ENCODE data around the gene LRRC66.

The LRRC66 gene

DNA sequence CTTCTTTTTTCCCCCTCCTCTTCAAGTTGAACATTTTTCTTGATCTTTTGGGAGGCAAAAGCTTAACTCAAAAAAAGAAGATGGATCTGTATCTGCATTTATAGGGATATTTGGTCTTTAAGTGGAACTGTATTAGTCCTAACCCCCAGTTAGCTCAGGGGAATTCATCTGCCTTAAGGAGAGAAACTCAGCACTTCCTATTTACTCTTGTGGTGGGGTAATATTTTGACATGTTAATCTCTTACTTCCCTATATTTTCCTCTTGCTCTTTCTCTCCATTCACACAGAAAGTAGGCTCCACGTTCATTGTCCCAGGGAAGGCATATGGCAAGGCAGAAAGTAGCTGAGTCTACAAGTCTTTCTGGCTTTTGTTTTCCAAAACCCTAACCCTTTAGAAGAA lies 5.3 kb downstream of the LRRC66 start:
- no peak overlapping the region for H3K4me3 ChIP-seq (ENCODE audit: low read depth, low read length)
- no peak for DNase-seq (ENCODE audit: low read depth)
- TF ChIP-seq, protein P1, sequence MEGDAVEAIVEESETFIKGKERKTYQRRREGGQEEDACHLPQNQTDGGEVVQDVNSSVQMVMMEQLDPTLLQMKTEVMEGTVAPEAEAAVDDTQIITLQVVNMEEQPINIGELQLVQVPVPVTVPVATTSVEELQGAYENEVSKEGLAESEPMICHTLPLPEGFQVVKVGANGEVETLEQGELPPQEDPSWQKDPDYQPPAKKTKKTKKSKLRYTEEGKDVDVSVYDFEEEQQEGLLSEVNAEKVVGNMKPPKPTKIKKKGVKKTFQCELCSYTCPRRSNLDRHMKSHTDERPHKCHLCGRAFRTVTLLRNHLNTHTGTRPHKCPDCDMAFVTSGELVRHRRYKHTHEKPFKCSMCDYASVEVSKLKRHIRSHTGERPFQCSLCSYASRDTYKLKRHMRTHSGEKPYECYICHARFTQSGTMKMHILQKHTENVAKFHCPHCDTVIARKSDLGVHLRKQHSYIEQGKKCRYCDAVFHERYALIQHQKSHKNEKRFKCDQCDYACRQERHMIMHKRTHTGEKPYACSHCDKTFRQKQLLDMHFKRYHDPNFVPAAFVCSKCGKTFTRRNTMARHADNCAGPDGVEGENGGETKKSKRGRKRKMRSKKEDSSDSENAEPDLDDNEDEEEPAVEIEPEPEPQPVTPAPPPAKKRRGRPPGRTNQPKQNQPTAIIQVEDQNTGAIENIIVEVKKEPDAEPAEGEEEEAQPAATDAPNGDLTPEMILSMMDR (IDR thresholded peaks at IDR 0.05; ENCODE audit: control insufficient read depth, extremely low read depth, insufficient read depth) = no peak

DNA sequence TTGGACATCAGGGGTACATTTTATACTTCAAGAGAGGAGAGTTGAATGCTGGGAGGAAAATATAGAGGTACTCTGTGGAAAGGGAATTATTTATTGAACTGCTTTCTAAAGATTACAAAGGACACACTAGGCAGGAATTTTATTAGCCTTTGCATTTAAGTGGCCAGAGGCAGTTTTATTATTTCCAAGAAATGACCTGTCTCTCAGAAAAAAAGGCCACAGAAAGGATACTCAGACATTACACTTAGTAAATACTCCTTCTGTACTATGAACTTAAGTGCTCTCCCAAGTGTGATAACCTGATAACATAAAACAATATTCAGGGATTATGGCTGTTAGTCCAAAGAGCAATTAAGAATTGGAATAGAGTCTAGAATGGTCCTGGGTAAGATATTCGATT lies 7.5 kb downstream of the LRRC66 start:
- no peak for DNase-seq (ENCODE audit: low read depth)
- TF ChIP-seq, protein P1 (IDR thresholded peaks at IDR 0.05; ENCODE audit: control insufficient read depth, extremely low read depth, insufficient read depth) = no peak
- H3K4me3 ChIP-seq (ENCODE audit: low read depth, low read length) = no peak overlapping the region

DNA sequence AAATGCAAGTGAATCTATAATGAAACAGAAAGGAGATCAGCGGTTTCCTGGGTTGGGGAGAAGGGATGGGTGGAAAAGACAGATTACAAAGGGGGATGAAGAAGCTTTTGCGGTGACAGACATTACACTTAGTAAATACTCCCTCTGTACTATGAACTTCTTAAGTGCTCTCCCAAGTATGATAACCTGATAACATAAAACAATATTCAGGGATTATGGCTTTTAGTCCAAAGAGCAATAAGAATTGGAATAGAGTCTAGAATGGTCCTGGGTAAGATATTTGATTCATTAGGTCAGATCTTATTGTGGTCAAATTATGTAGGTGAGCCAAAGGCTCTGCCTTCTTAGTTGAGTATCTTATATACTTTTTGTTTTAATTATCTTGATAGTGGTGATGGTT lies 9.2 kb downstream of the LRRC66 start:
- DNase-seq (ENCODE audit: low read depth) = no peak
- TF ChIP-seq, protein P1 (IDR thresholded peaks at IDR 0.05; ENCODE audit: control insufficient read depth, extremely low read depth, insufficient read depth) = no peak
- no peak overlapping the region for H3K4me3 ChIP-seq (ENCODE audit: low read depth, low read length)

DNA sequence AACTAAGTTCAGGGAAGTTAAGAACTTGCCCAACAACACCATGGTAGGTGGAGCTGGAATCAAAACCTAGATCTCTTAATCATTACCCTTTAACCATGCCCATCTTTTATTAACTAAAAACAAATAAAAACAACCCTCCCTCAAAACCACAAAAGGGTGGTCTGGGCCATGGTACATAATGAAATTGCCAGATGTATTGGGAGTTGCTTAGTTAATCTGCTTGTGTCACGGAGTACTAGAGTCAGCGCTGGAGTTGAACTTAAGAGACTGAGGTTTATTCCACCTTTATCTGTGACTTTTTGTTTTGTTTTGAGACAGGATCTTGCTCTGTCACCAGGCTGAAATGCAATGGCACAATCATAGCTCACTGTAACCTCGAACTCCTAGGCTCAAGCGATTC lies 13.3 kb downstream of the LRRC66 start:
- TF ChIP-seq, protein P1 (IDR thresholded peaks at IDR 0.05; ENCODE audit: control insufficient read depth, extremely low read depth, insufficient read depth) = no peak

DNA sequence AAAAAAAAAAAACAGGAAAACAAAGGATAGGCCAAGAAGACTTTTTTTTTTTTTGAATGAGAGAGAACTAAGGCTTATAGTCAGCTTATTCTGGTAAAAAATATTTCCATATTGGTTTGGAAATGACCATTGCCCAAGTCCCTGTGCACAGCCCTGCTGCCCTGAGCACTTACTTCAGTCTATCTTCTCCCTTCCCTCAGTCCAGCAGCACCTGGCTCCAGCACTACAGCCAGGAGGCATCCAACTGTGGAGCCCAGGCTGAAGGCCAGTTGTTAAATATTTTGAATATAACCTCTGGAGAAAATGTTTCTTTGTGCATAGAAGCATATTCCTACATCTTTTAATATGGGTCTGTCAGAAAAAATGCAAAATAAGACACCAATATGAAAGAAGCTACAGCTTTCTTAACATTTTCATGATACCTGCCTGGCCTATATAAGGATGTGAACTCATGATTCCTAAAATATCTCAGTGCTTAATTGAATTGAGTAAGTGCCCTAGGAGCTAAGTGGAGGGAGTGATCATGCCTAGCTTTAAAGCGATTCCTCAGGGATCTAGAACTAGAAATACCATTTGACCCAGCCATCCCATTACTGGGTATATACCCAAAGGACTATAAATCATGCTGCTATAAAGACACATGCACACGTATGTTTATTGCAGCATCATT lies 14.4 kb downstream of the LRRC66 start:
- no peak overlapping the region for H3K4me3 ChIP-seq (ENCODE audit: low read depth, low read length)
- TF ChIP-seq, protein P1 (IDR thresholded peaks at IDR 0.05; ENCODE audit: control insufficient read depth, extremely low read depth, insufficient read depth) = no peak
- DNase-seq (ENCODE audit: low read depth) = no peak

More for the DNA sequence above, 13.3 kb downstream of the LRRC66 start:
- DNase-seq (ENCODE audit: low read depth) = no peak
- no peak overlapping the region for H3K4me3 ChIP-seq (ENCODE audit: low read depth, low read length)

DNA sequence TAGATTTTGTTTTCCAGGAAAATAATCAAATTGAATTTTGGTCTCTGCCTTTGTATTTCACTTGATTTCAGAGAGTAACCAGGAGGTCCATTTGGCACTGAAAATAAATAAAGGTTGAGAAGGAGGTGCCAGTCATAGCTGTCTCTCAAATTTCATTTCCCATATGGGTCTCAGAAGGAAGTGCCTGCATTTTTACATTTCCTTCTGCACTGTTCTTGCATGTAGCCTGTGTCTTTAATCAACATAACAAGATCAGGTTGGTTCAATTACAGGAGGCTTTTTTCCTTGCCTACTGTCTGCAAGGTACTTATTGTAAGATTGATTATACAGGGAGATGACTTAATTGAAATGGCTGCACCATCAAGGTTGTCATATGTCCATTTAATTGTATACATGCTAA lies 15.7 kb downstream of the LRRC66 start:
- TF ChIP-seq, protein P1 (IDR thresholded peaks at IDR 0.05; ENCODE audit: control insufficient read depth, extremely low read depth, insufficient read depth) = no peak
- H3K4me3 ChIP-seq (ENCODE audit: low read depth, low read length) = no peak overlapping the region
- no peak for DNase-seq (ENCODE audit: low read depth)

DNA sequence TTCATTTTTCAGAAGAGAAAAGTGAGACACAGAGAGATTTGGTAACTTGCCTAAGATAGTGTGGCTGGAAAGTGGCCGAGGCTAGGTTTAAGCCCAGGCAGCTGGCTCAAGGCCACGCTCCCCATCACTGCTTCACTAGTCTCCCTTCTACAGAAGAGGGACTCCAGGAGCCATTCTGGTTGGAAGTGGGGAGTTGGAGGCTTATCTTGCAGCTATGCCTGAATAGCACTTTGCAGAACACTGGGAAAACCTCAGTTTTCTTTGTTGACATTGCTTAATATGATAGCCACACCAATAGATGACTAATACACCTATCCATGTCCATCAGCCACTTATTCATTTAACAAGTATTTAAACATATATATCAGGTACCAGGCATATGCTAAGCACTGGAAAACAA lies 18.5 kb downstream of the LRRC66 start:
- TF ChIP-seq, protein P1 (IDR thresholded peaks at IDR 0.05; ENCODE audit: control insufficient read depth, extremely low read depth, insufficient read depth) = no peak
- no peak for DNase-seq (ENCODE audit: low read depth)
- H3K4me3 ChIP-seq (ENCODE audit: low read depth, low read length) = no peak overlapping the region

Data from LNCaP clone FGC (cell line).